ENCODE measurements around the gene HOXD12.

The HOXD12 gene

GRCh38 chr2:176093898-176094249 lies 5.7 kb upstream of the HOXD12 start:
- DNase-seq, result no peak

- DNase-seq, result no peak
These were observed 5.2 kb upstream of the HOXD12 start for GRCh38 chr2:176094349-176094748.

GRCh38 chr2:176095421-176095820 lies 4.2 kb upstream of the HOXD12 start:
- no peak for DNase-seq

GRCh38 chr2:176096243-176096985 lies 3.2 kb upstream of the HOXD12 start:
- DNase-seq, result no peak

- no peak for DNase-seq
These were observed 2.4 kb upstream of the HOXD12 start for GRCh38 chr2:176096986-176097819.

- DNase-seq, result no peak
These were observed 1.7 kb upstream of the HOXD12 start for GRCh38 chr2:176097820-176098365.

- no peak for DNase-seq
These were observed 1.0 kb upstream of the HOXD12 start for GRCh38 chr2:176098366-176099158.

GRCh38 chr2:176099159-176099727 lies 352 bp upstream of the HOXD12 start:
- DNase-seq, result no peak

- DNase-seq, result no peak
These were observed 1.0 kb downstream of the HOXD12 start for GRCh38 chr2:176100547-176101140.

GRCh38 chr2:176101216-176101830 lies 1.7 kb downstream of the HOXD12 start:
- no peak for DNase-seq

- DNase-seq, result no peak
These were observed 2.2 kb downstream of the HOXD12 start for GRCh38 chr2:176101842-176102241.

- DNase-seq, result no peak
These were observed 2.8 kb downstream of the HOXD12 start for GRCh38 chr2:176102309-176102866.

GRCh38 chr2:176103194-176103593 lies 3.6 kb downstream of the HOXD12 start:
- DNase-seq, result no peak

GRCh38 chr2:176103742-176104315 lies 4.2 kb downstream of the HOXD12 start:
- DNase-seq, result no peak

GRCh38 chr2:176104316-176105077 lies 4.9 kb downstream of the HOXD12 start:
- no peak for DNase-seq

GRCh38 chr2:176105078-176105729 lies 5.6 kb downstream of the HOXD12 start:
- no peak for DNase-seq

GRCh38 chr2:176105730-176106580 lies 6.4 kb downstream of the HOXD12 start:
- no peak for DNase-seq

- peak; percentile 89 for DNase-seq
These were observed 7.3 kb downstream of the HOXD12 start, which contains the start of gene HOXD11 for GRCh38 chr2:176106581-176107539. TSS of gene HOXD11 (plus strand) at chr2:176107280. CDS start at chr2:176107356, 76 bp downstream.
